ENCODE data around the gene ZNF276. TPM values are rescaled to one million over a fixed set of nuclear protein-coding genes. Genes with fewer than 3 reads are reported as not detected.

The ZNF276 gene
- total and polyA plus RNA-seq, 7 donors: 7.6 to 13.6 (median 11.5) TPM

DNA sequence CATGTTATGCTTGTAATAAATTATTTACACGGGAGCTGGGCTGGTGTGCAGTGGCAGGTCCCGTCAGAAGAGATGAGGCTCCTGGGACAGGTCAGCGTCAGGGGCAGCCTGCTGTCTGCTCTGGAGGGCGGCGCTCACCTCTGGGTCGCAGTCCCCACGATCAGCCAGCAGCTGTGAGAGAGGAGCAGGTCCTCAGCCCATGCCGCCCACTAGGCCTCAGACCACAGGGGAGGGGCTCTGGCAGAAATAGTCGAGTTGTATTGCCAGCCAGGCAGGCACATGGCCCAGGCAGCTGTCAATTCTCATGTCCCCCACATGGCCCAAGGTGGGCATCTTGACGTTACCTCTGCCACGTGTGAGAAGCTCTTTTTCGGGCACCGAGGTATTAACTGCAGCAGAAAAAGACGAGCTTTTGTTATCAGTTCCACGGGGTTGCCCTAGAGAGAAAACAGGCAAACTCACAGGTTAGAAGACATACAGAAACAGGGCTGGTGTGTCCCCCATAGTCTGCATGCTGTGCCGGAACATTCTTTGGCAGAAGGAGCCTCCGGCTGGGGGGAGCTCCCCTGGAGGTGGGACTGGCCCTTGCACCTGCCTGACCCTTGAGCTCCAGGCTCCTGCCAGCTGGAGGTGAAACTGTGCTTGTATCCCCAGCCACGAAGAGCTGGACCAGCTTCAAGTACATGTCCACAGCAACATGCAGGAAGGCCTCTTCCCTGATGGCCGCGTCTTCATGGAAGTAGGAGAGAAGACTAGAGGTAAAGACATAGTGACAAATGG is 17.4 kb downstream of the ZNF276 start:
- Histone ChIP-seq H3K27ac (no peak overlapping the region), H3K27me3 (ENCODE audit: insufficient read depth in 3 of 3, low read length in 2 of 3) (no peaks in the 10 kb centered on the region), H3K9me3 (no peaks in the 10 kb centered on the region), H3K36me3 (ENCODE audit: insufficient read depth in 1 of 2, low read depth in 1 of 2) (peaks cover 6 to 75% of the 10 kb centered on the region in 2 donors), H3K4me1 (no peaks in the 10 kb centered on the region), H3K4me3 (no peak overlapping the region)
- TF ChIP-seq, protein P1, sequence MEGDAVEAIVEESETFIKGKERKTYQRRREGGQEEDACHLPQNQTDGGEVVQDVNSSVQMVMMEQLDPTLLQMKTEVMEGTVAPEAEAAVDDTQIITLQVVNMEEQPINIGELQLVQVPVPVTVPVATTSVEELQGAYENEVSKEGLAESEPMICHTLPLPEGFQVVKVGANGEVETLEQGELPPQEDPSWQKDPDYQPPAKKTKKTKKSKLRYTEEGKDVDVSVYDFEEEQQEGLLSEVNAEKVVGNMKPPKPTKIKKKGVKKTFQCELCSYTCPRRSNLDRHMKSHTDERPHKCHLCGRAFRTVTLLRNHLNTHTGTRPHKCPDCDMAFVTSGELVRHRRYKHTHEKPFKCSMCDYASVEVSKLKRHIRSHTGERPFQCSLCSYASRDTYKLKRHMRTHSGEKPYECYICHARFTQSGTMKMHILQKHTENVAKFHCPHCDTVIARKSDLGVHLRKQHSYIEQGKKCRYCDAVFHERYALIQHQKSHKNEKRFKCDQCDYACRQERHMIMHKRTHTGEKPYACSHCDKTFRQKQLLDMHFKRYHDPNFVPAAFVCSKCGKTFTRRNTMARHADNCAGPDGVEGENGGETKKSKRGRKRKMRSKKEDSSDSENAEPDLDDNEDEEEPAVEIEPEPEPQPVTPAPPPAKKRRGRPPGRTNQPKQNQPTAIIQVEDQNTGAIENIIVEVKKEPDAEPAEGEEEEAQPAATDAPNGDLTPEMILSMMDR (IDR thresholded peaks at IDR 0.05): no peak
- ATAC-seq (peak in 1 of 4 donors; percentile 17), DNase-seq (no peak)
- 65 to 74% (median 66%) methylated on average over 20 of the region's 20 CpGs for WGBS, 3 donors
- intact Hi-C loops (cut with DNase I): no loop called here

DNA sequence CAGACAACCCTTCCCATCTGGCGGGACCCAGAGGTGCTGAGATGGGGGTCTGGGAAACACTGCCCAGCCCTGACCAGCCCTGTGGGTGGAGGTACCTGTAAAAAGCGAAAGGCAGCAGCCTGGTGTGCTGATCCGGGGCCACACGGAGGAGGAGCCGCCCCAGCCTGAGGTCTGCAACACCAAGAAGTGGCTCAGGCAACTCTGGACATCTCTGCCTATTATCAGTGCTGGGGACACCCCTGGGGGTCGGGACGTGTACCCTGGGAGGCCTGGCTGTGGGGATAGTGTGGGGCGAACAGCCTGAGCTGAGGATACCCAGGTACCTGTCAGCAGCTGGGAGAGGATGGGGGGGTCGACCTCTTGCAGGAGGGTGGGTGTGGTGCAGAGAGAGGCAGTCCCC is 18.0 kb downstream of the ZNF276 start:
- DNase-seq: no peak

DNA sequence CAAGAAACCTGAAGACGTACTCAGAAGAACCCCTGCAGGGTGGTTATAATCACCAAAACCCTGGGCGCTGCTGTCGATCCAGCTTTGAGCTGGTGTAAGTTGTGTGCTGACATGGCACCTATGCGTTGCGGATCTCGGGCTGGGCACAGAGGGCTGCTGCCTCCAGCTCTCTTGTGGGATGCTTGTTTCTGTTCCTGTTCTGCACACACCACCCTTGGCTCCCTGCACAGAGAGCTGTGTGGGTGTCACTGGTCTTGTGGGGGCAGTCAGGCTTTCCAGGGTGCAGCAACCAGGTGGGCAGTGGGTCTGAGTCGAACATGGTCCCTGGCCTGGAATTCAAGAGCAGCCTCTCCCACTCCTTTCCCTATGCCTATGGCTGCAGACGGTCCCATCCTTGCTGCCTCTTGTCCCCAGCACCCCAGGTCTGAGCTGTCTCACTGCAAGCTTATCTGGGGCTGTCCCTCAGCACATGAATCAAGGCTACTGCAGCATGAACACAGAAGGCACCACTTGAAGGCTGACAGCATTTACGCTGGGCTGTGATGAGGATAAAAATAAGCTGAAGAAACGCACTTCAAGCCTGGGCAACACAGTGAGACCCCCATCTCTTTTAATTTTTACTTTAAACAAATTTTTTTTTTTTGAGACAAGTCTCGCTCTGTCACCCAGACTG is 20.1 kb downstream of the ZNF276 start:
- TF ChIP-seq, protein P1 (IDR thresholded peaks at IDR 0.05): no peak
- H3K36me3 ChIP-seq (ENCODE audit: insufficient read depth in 1 of 2, low read depth in 1 of 2): peaks cover 6 to 47% of the 10 kb centered on the region in 2 donors
- no peaks in the 10 kb centered on the region for H3K4me1 ChIP-seq
- H3K27ac ChIP-seq: no peak overlapping the region
- H3K27me3 ChIP-seq (ENCODE audit: insufficient read depth in 3 of 3, low read length in 2 of 3): no peaks in the 10 kb centered on the region
- WGBS, 3 donors: 77 to 91% (median 81%) methylated on average over 11 of the region's 11 CpGs
- H3K4me3 ChIP-seq: no peak overlapping the region
- DNase-seq: no peak
- peak in 3 of 4 donors; percentile 15 to 29 (median 24) for ATAC-seq
- no peaks in the 10 kb centered on the region for H3K9me3 ChIP-seq
- intact Hi-C loops (cut with DNase I): no loop called here

More for the DNA sequence above, 18.0 kb downstream of the ZNF276 start:
- TF ChIP-seq, protein P1 (IDR thresholded peaks at IDR 0.05): no peak
- H3K27me3 ChIP-seq (ENCODE audit: insufficient read depth in 3 of 3, low read length in 2 of 3): no peaks in the 10 kb centered on the region
- H3K4me1 ChIP-seq: no peaks in the 10 kb centered on the region
- ATAC-seq: no peak
- no peak overlapping the region for H3K27ac ChIP-seq
- H3K36me3 ChIP-seq (ENCODE audit: insufficient read depth in 1 of 2, low read depth in 1 of 2): peaks cover 6 to 68% of the 10 kb centered on the region in 2 donors
- no peak overlapping the region for H3K4me3 ChIP-seq
- H3K9me3 ChIP-seq: no peaks in the 10 kb centered on the region
- intact Hi-C loops (cut with DNase I): no loop called here
- WGBS, 3 donors: 89 to 93% (median 90%) methylated on average over 9 of the region's 9 CpGs

GRCh38 chr16:89742948-89743347 is 21.6 kb downstream of the ZNF276 start:
- no peak for ATAC-seq
- intact Hi-C loops (cut with DNase I): no loop called here
- Histone ChIP-seq H3K36me3 (ENCODE audit: insufficient read depth in 1 of 2, low read depth in 1 of 2) (peaks cover 0 to 33% of the 10 kb centered on the region in 2 donors), H3K9me3 (no peaks in the 10 kb centered on the region), H3K27ac (no peak overlapping the region), H3K4me3 (no peak overlapping the region), H3K4me1 (no peaks in the 10 kb centered on the region), H3K27me3 (ENCODE audit: insufficient read depth in 3 of 3, low read length in 2 of 3) (no peaks in the 10 kb centered on the region)
- TF ChIP-seq, protein P1 (IDR thresholded peaks at IDR 0.05): no peak
- no peak for DNase-seq
- WGBS, 3 donors: 76 to 78% (median 77%) methylated on average over 4 of the region's 4 CpGs

Measured in psoas muscle (tissue), 8 donors.